UCSD-AML1 (cell line): ENCODE results near the gene PRKCB.
"Not testable (repeated sequence)": the region's sequence is repeated elsewhere in the genome, so short reads cannot be mapped to it uniquely, and the experiment has no call there.

Experiments
- DNase-seq: peaks from one replicate; lab custom pipeline; 2025; ENCODE audit not compliant: unreplicated experiment; lab: John Stamatoyannopoulos, UW

PRKCB gene

DNA sequence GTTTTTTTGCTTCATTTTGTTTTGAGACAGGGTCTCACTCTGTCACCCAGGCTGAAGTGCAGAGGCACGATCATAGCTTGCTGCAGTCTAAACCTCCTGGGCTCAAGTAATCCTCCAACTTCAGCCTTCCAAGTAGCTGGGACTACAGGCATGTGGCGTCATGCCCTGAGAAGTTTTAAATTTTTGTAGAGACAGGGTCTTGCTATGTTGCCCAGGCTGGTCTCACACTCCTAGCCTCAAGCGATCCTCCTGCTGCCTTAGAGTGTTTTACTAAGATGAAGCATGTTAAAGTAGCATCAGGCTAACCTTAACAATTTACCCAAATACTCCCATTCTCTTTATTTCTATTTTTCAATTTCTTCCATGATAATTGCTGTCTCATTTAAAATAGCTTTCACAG, 371.1 kb downstream of the PRKCB start:
- DNase-seq: no peak

DNA sequence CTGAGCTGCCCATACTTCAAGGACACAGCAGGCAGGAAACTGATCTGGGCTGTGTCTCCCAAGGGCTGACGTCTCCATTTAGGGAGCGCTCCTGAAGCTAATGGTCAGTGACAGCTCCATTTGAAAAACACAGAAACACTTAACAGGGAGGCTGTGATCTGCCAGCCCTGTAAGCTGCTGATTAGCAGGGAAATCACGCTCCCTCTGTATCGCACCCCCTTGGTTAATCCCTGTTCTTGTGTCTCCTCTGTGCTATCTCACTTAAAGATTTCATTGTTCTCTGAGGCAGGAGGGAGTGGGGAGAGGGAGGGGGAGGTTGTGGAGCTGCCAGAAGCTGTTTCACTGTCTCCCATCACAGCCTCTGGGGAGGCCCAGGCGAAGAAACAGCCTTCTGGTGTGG, 372.9 kb downstream of the PRKCB start:
- no peak for DNase-seq

DNA sequence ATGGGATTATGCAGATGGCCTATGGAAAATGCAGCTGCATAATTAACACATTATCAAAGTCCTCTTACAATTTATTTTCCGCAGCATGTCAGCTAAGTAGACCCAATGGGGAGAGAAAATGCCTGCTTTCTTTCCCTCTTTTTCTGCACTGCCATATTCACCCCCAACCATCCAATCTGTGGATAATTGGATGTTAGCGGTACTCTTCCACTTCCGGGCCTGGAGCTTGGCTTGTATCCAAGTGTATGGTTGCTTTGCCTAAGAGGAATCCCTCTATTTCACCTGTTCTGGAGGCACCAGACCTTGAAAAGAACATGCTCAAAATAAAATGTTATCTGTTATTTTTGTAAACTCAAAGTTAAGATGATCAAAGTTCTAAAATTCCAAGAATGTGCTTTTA, 379.2 kb downstream of the PRKCB start:
- no peak for DNase-seq

DNA sequence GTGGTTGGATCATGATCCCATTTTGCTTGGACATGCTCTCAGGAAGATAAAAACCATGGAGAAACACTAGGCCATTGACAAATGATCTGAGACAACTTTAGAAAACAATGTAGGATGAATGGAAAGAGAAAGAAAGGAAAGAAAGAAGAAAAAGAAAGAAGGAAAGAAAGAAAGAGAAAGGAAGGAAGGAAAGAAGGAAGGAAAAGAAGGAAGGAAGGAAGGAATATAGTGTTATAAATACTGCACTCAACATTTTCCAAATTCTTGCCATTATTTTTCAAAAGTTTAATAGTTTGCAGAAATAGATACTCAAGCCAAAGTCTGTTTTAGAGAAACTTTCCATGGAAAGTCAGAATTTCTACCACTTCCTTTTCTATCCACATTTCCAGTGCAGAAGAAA, 381.2 kb downstream of the PRKCB start:
- no peak for DNase-seq

DNA sequence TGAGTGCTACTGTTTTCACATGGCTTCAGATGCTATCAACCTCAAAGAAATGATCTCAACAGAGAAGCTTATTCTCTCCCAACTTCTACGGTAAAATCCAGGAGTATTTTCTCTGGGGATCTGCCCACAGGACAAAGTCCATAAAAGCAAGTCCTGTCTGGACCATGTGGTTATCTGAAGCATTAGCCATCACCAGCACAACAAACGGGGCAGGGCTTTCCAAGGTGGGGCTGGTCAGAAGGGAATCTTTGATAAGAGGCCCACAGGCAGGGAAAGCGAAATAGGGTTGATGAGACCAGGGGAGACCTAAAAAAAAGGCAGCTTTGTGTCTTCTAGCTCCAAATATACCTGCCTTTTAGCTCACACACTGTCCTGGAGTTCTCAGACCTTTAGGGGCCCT, 381.7 kb downstream of the PRKCB start:
- DNase-seq: no peak

DNA sequence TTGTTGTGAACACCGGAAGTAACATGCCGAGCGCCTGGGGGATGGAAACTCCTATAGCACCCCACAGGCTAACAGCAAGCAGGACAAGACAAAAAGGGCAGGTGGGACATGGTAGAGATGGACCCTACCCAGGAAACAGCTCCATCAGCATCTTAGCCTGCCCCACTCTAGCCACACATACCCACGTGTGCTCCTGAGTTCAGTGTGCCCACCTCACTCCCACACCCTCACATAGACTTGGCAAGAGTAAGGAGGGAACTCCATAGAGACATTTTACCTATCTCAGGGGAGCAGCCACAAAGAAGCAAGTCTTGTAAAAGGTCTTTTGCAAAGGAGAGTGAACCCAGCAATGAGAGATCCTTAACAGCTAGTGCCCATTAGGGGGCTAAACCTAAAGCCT, 382.5 kb downstream of the PRKCB start:
- DNase-seq: no peak

DNA sequence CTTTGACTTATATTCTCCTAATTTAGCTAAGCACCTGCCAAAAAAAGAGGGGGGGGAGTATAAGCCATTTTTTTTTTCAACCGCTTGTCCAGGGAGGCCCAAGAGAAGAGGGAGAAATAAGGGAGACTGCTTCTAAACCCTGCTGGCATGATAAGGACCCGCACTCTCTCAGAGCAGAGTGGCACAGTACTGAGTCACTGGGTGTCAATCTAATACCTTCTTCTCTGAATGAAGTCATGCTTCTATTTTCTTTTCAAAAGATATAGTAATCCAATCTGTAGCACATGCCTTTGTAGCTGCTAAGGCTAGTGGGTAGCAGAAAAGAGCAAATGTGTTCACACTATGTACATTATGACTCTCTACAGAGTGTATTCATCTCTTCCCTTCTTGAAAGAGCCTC, 385.4 kb downstream of the PRKCB start:
- no peak for DNase-seq

DNA sequence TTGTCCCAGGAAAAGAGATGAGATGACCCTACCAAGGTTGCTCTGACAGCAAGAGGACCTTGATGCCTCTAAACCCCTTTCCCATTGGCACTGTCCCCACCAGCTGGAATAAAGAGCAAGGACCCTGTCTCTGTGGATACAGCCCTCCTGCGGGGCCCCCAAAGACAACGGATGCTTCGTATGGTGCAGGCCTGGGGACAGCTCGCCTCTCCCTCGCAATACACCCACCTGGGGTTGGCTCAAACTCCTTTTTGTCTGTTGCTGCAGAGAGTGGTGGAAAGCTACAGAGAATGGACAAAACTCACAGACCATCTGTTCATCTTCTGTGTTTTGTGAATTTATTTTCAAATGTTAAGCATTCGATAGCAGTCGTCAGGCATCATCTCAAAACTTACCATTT, 392.7 kb downstream of the PRKCB start:
- no peak for DNase-seq

DNA sequence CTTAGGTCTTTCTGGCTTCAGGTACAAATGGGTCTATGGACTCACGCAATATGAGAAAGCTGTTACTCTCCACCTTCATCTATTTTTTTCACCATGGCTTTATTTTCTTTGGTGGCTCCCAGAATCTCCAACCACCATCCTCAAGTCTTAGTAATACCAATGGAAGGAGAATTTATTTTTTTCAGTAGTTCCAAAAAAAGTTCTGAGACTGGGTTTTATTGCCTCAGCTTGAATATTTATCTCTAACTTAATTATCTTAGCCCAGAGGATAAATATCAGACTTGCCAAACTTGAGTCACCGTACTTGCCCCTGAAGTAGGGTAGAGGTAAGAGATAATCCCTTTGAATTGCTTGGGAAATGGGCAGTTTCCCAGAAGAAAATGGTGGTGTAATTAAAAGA, 397.2 kb downstream of the PRKCB start:
- no peak for DNase-seq

DNA sequence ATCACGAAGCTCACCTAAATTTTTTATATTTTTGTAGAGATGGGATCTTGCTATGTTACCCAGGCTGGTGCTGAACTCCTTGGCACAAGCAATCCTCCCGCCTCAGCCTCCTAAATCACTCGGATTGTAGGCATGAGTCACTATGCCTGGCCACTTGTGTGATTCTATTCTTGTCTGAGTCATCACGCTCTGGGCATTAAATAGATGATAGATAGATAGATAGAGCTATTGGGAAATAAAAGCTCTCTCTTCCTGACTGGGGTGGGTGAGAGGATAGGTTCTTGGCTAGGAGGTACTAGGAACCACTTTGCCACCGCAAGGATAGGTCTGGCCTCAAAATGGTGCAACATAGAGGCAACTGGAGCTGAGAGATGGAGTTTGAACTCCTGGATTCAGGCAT, 399.0 kb downstream of the PRKCB start:
- DNase-seq: no peak

DNA sequence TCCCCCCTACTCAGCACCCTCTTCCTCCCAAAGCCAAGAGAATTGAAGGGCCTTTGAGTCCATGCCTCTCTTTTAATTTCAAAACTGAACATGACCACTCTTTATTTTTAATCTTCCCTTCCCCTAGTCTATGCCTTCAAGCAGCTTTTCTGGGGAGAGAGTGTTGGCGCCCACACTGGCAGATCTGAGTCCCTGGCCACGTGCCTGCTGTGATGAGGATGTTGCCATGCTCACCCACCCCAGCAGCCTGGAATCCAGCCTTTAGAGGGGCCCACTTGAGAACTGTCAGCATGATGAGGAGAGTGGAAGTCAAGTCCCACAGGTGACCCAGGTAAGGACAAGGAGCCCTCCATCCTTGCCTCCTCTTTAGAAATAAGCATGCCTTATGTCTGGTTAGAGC, 400.0 kb downstream of the PRKCB start:
- no peak for DNase-seq

DNA sequence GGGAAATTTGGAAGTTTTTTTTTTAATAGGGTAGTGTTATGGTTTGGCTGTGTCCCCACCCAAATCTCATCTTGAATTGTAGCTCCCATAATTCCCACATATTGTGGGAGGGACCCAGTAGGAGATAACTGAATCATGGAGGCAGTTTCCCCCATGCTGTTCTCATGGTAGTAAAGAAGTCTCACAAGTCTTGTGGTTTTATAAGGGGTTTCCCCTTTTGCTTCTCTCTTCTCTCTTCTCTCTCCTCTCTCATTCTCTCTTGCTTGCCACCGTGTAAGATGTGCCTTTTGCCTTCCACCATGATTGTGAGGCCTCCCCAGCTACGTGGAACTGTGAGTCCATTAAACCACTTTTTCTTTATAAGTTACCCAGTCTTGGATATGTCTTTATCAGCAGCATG, 403.1 kb downstream of the PRKCB start:
- not testable (repeated sequence) for DNase-seq

DNA sequence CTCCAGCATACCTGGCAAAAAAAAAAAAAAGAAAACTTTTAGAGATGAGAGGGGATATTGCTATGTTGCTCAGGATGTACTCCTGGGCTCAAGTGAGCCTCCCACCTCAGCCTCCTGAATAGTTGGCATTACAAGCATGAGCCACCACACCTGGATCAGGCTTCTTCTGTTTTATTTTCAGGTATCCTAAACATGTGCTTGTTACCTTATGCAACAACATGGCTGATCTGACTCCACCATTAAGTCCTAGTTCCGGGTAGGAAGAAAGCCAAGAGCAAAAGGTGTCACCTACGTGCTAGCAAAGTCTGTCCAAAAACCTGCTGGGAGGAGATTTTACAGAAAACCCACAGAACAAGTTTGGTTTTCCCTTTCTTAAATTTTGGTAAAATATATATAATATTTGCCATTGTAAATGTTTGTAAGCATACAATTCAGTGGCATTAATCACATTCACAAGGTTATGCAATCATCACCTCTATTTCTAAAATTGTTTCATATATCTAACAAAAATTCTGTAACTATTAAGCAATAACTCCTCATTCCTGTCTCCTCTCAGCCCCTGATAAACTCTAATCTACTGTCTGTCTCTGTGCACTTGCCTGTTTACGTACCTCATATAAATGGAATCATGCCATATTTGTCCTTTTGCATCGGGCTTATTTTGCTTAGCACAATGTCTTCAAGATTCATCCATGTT, 411.3 kb downstream of the PRKCB start:
- no peak for DNase-seq

DNA sequence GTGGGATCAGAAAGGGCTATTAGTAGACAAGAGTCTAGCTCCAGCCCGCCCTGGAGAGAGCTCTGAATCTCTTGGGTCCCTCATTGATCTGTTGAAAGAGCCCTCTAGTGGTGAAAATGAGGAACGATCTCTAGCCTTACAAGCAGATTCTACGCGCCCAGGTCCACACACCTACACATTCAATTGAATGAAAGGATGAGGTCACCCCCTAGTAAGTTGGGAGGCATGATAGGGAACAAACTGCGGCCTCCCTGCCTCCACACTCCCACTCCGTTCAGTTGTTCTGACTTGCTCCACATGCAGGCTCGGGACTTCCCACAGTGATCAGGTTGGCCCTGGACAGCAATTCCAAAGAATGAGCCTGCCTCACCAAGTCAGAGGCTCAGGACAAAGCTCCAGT, 417.4 kb downstream of the PRKCB start:
- peak; percentile 15 for DNase-seq

DNA sequence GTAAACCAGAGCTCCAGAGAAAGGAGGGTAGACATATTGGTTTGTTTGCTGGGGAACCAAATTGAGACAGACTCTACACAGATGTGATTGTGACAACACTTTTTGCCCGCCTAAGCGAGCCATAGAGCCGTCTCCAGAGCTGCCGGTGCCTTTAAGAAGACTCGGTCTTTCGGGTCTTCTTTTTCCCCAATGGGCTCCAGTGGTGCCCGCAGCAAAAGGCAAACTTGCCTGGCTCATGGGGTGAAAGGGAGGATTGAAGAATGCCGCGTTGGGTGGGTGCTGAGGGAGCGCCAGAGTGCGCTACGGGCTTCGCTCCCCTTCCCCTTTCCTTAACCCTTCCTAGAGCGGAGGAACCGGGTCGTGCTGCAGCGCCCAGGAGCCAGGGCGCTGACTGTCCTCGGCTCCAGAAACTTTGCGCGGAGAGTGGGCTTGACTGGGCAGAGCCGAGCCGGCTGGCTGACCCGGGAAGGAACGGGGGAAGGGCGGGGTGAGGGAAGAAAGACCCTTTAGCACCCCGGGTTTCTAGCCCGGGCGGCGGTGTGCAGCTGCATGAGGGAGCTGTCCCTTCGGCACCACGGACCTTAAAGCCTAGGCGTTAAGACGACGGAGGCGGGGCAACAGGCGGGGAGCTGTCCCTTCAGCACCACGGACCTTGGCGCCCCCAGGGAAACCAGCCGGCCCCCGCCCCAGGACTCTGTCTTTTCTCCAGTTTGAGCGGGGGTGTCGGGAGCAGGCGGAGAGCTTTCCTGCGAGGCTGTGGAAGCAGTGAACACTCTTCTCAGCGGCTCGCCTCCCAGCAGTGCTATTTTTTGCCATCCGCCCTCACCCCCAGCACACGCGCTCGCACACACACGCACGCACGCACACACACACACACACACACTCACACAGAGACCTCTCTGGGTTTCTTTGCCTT, 419.9 kb downstream of the PRKCB start, which contains the start of gene CACNG3:
Gene CACNG3 (plus strand): TSS at position 880 of the 916 bp plus-strand sequence. CDS start 420 bp downstream, outside the sequence.
- DNase-seq: peak; percentile 66

DNA sequence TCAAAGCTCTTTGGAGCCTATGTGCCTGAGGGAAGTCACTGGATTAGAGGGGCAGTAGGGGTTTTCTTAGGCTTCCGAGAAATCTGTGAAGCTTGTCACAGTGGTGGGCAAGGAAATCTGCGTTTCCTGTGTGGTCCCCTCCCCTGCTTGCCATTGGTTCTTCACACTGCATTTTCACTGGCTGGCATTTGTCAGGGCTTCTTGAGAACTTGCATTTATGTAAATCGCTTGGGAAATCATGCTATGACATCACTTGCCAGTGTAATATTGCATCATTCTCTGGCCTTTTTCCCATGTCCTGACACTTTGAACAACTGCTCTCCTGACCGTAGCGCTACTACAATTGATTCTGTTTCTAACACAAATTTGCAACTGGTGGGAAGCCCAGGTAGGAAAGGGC, 422.2 kb downstream of the PRKCB start:
- DNase-seq: no peak

DNA sequence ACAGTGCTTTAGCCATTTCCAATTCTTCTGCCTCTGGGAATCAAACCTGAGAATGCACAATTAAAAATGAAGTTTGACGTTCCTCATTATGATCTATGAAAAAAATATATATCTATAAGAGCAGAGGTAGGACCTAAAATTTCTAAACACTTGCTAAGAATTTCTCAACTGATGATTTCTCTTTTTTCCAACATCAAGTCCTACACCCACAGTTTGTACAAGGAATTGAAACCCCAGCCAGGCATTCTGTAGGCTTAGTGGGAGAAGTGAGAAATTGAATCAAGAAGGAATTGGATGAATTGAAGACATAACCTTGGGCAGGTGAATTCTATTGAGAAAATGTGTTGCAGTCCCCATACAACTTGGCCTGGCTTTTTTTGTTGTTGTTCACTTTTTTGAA, 423.0 kb downstream of the PRKCB start:
- no peak for DNase-seq

DNA sequence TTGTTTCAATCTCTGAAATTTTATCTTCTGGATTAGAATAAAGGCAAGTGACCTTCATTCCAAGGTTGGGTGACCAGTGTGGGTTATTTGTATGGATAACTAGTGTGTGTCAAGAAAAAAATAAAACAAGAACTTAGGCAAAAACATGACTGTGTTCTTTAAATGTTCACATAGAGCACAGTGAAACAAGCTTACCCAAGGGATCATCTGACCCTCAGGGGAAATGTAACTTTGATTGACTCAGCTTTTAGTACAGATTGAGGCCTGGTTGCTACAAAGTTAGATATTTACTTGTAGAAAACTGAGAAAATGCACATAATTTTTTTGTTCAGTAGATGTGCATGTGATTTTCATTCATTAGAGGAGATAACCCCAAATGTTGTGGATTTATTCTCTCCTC, 427.0 kb downstream of the PRKCB start:
- no peak for DNase-seq
